Sigmoid colon (tissue), 7 donors: ENCODE measurements around the gene TCF12. TPM values are rescaled to one million over a fixed set of nuclear protein-coding genes. Genes with fewer than 3 reads are reported as not detected.

Source experiments
- DNase-seq: peaks from one replicate; pipeline ENCODE4 v3.0.0-alpha.2; 2019
- H3K27ac ChIP-seq, 4 donors: fragments of 200-600 bp; sonication (generic); one replicate each; pipeline ENCODE4 v1.5.1; 2016 to 2019; ENCODE audit warnings: mild to moderate bottlenecking in 1 of 4
- H3K27me3 ChIP-seq, 3 donors: fragments of 200-600 bp; sonication (generic); one replicate each; pipeline ENCODE4 v1.5.1; 2019; ENCODE audit warnings: mild to moderate bottlenecking in 1 of 3
- H3K36me3 ChIP-seq, 4 donors: fragments of 200-600 bp; sonication (generic); one replicate each; pipeline ENCODE4 v1.5.1; 2016 to 2019
- H3K4me1 ChIP-seq, 4 donors: fragments of 200-600 bp; sonication (generic); one replicate each; pipeline ENCODE4 v1.5.1; 2017 to 2019
- H3K4me3 ChIP-seq, 4 donors: fragments of 200-600 bp; sonication (generic); one replicate each; pipeline ENCODE4 v1.5.1; 2017 to 2019; ENCODE audit warnings: mild to moderate bottlenecking in 2 of 4, moderate library complexity in 1 of 4
- H3K9me3 ChIP-seq, 4 donors: fragments of 200-600 bp in 3 of 4; sonication (generic) in 3 of 4; one replicate each; pipeline versions ENCODE4 v1.5.1 to v1.6.1; 2013 to 2019
- CTCF ChIP-seq, 4 experiments: fragments of 450-650 bp in 3 of 4; fragments of 200-600 bp in 1 of 4; IDR thresholded peaks; one replicate each; pipeline ENCODE4 v1.5.1; 2016 to 2019; ENCODE audit warnings: antibody characterized with exemption in 4 of 4, mild to moderate bottlenecking in 3 of 4, moderate library complexity in 2 of 4
- EP300 ChIP-seq, 4 donors: sonication (generic); formaldehyde crosslinking; IDR thresholded peaks; one replicate each; pipeline ENCODE4 v1.6.1; 2017; ENCODE audit warnings: antibody characterized with exemption in 4 of 4
- POLR2A ChIP-seq, 2 donors: fragments of 450-650 bp; IDR thresholded peaks; one replicate each; pipeline ENCODE4 v1.6.1; 2016; ENCODE audit warnings: antibody characterized with exemption in 2 of 2, mild to moderate bottlenecking in 2 of 2, moderate library complexity in 2 of 2
- POLR2AphosphoS5 ChIP-seq, 4 donors: sonication (generic); formaldehyde crosslinking; IDR thresholded peaks; one replicate each; pipeline ENCODE4 v1.6.1; 2017; ENCODE audit warnings: antibody characterized with exemption in 4 of 4
- WGBS, 2 donors: extraction: QIAGEN DNeasy Blood & Tissue Kit; methylation state at CpG; one replicate each; pipeline ENCODE4 v1.1.7; 2013; 5-methylcytosine and 5-hydroxymethylcytosine counted together
- intact Hi-C: fragments of 100-400 bp; cut with DNase I; formaldehyde crosslinking; loops from one replicate; pipeline ENCODE4 v1.15.1; 2023
- polyA plus RNA-seq, 3 donors: library from polyadenylated mRNA; stranded (reverse); fragments of 200-250 nt; gene quantifications; one replicate each; pipeline ENCODE4 v1.2.3, GENCODE V29; 2013
- total RNA-seq, 4 donors: library from RNA; depleted of rRNA; stranded (reverse); fragments of >200 nt; gene quantifications; one replicate each; pipeline ENCODE4 v1.1.0, GENCODE V29; 2016
- donor health status: healthy with polysubstance abuse.
- donor health status: Bipolar disorder and iron deficiency.
- donor health status: healthy.

Gene TCF12
- total and polyA plus RNA-seq, 7 donors: 13.2 to 147 (median 77.8) TPM

GRCh38 chr15:56989411-56989924 is 71.0 kb downstream of the TCF12 start:
- no peak overlapping the region for H3K4me3 ChIP-seq
- H3K27me3 ChIP-seq: no peaks in the 10 kb centered on the region
- no peak for DNase-seq
- peaks cover 0 to 53% (median 28%) of the 10 kb centered on the region in 4 donors for H3K4me1 ChIP-seq
- no peaks in the 10 kb centered on the region for H3K36me3 ChIP-seq
- WGBS, 2 donors: 14 to 59% methylated on average over 1 of the region's 1 CpG
- no peak overlapping the region for H3K27ac ChIP-seq
- TF ChIP-seq POLR2A (IDR thresholded peaks at IDR 0.05) (no peak), POLR2AphosphoS5 (IDR thresholded peaks at IDR 0.05) (no peak), CTCF (IDR thresholded peaks at IDR 0.05) (no peak), EP300 (IDR thresholded peaks at IDR 0.05) (no peak)
- H3K9me3 ChIP-seq: no peaks in the 10 kb centered on the region
- intact Hi-C loops: no loop called here

GRCh38 chr15:56991017-56991416 is 72.6 kb downstream of the TCF12 start:
- Histone ChIP-seq H3K4me3 (no peak overlapping the region), H3K9me3 (no peaks in the 10 kb centered on the region), H3K36me3 (no peaks in the 10 kb centered on the region), H3K27me3 (no peaks in the 10 kb centered on the region), H3K4me1 (peaks cover 0 to 38% (median 24%) of the 10 kb centered on the region in 4 donors), H3K27ac (no peak overlapping the region)
- WGBS, 2 donors: 97% methylated on average over 6 of the region's 6 CpGs
- DNase-seq: no peak
- intact Hi-C loops: no loop called here
- no peak for TF ChIP-seq POLR2AphosphoS5 (IDR thresholded peaks at IDR 0.05)
- TF ChIP-seq EP300 (IDR thresholded peaks at IDR 0.05): no peak
- TF ChIP-seq CTCF (IDR thresholded peaks at IDR 0.05): no peak
- no peak for TF ChIP-seq POLR2A (IDR thresholded peaks at IDR 0.05)

- WGBS, 2 donors: 95 to 97% methylated on average over 3 of the region's 3 CpGs
These were observed 74.3 kb downstream of the TCF12 start for GRCh38 chr15:56992725-56993124.

GRCh38 chr15:56994280-56994679 is 75.8 kb downstream of the TCF12 start:
- no peak overlapping the region for H3K4me3 ChIP-seq
- no peaks in the 10 kb centered on the region for H3K9me3 ChIP-seq
- intact Hi-C loops: no loop called here
- H3K4me1 ChIP-seq: peaks cover 0 to 12% (median 5%) of the 10 kb centered on the region in 4 donors
- DNase-seq: no peak
- no peak overlapping the region for H3K27ac ChIP-seq
- no peaks in the 10 kb centered on the region for H3K27me3 ChIP-seq
- TF ChIP-seq CTCF (IDR thresholded peaks at IDR 0.05) (no peak), EP300 (IDR thresholded peaks at IDR 0.05) (no peak), POLR2A (IDR thresholded peaks at IDR 0.05) (no peak), POLR2AphosphoS5 (IDR thresholded peaks at IDR 0.05) (no peak)
- H3K36me3 ChIP-seq: no peaks in the 10 kb centered on the region

More at GRCh38 chr15:56992725-56993124, 74.3 kb downstream of the TCF12 start:
- DNase-seq: no peak
- intact Hi-C loops: no loop called here
- H3K9me3 ChIP-seq: no peaks in the 10 kb centered on the region
- no peaks in the 10 kb centered on the region for H3K27me3 ChIP-seq
- H3K4me1 ChIP-seq: peaks cover 0 to 21% (median 16%) of the 10 kb centered on the region in 4 donors
- no peaks in the 10 kb centered on the region for H3K36me3 ChIP-seq
- no peak overlapping the region for H3K4me3 ChIP-seq
- H3K27ac ChIP-seq: no peak overlapping the region
- no peak for TF ChIP-seq POLR2AphosphoS5 (IDR thresholded peaks at IDR 0.05)
- no peak for TF ChIP-seq POLR2A (IDR thresholded peaks at IDR 0.05)
- no peak for TF ChIP-seq CTCF (IDR thresholded peaks at IDR 0.05)
- no peak for TF ChIP-seq EP300 (IDR thresholded peaks at IDR 0.05)

DNA sequence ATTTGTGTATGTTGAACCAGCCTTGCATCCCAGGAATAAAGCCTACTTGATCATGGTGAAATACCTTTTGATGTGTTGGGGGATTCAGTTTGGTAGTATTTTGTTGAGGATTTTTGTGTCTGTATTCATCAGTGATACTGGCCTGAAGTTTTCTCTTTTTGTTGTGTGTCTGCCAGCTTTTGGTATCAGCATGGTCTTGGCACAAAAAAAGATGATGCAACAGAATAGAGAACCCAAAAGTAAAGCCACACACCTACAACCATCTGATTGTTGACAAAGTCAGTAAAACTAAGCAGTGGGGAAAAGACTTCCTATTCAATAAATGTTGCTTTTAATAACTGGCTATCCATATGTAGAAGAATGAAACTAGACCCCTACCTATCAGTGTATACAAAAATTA is 77.6 kb downstream of the TCF12 start:
- no peak for DNase-seq
- Histone ChIP-seq H3K27ac (no peak overlapping the region), H3K36me3 (no peaks in the 10 kb centered on the region), H3K4me3 (no peak overlapping the region), H3K4me1 (peaks cover 0 to 4% (median 0%) of the 10 kb centered on the region in 4 donors), H3K9me3 (no peaks in the 10 kb centered on the region), H3K27me3 (no peaks in the 10 kb centered on the region)
- TF ChIP-seq POLR2A (IDR thresholded peaks at IDR 0.05) (no peak), EP300 (IDR thresholded peaks at IDR 0.05) (no peak), POLR2AphosphoS5 (IDR thresholded peaks at IDR 0.05) (no peak), CTCF (IDR thresholded peaks at IDR 0.05) (no peak)
- intact Hi-C loops: no loop called here
